ENCODE measurements around the gene JCAD. TPM values are rescaled to one million over a fixed set of nuclear protein-coding genes. Genes with fewer than 3 reads are reported as not detected.

The JCAD gene
- total and polyA plus RNA-seq, 2 of the 8 experiments (the other 6 are each of a cell fraction or from before 2014, with no cell fraction given), result 0.56 to 5.2 TPM

DNA sequence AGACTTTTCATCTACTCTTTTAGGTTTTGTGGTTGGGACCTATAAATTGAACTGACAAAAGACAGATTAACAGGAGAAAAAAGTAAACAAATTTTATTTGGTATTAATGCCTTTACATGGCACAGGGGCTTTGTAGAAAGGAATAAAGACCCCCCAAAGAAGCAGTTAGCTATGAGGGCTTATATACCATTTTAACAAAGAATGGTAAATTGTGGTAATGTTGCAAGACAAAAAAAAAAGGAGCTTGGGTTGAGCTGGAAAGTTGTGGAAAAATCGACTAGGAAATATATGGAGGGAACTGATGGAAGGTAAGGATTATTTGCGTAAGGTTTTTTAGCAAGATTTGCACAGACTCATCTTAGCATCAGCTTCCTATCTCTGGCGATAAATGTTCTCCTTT lies 84.6 kb downstream of the JCAD start:
- Histone ChIP-seq H3K4ac (replicated peaks; ENCODE audit: insufficient read length, low read depth, low read length) (no peak overlapping the region), H3K18ac (ENCODE audit: extremely low read depth, low read length) (no peak overlapping the region), H4K5ac (ENCODE audit: insufficient read length, low read depth, low read length) (no peak overlapping the region), H3K14ac (ENCODE audit: insufficient read length) (no peak overlapping the region), H3K36me3 (ENCODE audit: control insufficient read depth in 2 of 4, insufficient read depth in 4 of 4, low read length in 3 of 4) (no peaks in the 10 kb centered on the region), H3K9ac (replicated peaks in 1 of 4; ENCODE audit: extremely low read depth in 1 of 4, low read depth in 3 of 4, low read length in 3 of 4) (no peak overlapping the region), H3K23me2 (ENCODE audit: low read depth, low read length) (no peaks in the 10 kb centered on the region; the same call in 1 of the 2 replicates), H3K27me3 (replicated peaks in 1 of 4; ENCODE audit: control insufficient read depth in 3 of 4, extremely low read depth in 1 of 4, insufficient read depth in 3 of 4, low read length in 3 of 4) (no peaks in the 10 kb centered on the region), H2AK5ac (ENCODE audit: low read depth, low read length) (no peak overlapping the region), H3K79me1 (ENCODE audit: low read depth, low read length) (no peaks in the 10 kb centered on the region), H3K4me2 (ENCODE audit: insufficient read depth in 1 of 2, low read depth in 2 of 2, low read length in 2 of 2) (no peak overlapping the region), H2BK20ac (ENCODE audit: low read length) (no peak overlapping the region), H3K27ac (ENCODE audit: low read depth, low read length) (no peak overlapping the region), H3K23ac (ENCODE audit: insufficient read length) (no peak overlapping the region), H2AFZ (ENCODE audit: low read length) (no peak overlapping the region), H2BK5ac (ENCODE audit: low read depth, low read length) (no peak overlapping the region), H2BK15ac (ENCODE audit: low read length) (no peak overlapping the region), H4K91ac (replicated peaks; ENCODE audit: insufficient read length, low read length) (no peak overlapping the region), H3K4me1 (replicated peaks in 1 of 4; ENCODE audit: control insufficient read depth in 3 of 4, insufficient read depth in 4 of 4, low read length in 3 of 4) (no peaks in the 10 kb centered on the region), H3K79me2 (ENCODE audit: control insufficient read depth in 1 of 2, insufficient read depth in 2 of 2, low read length in 2 of 2) (no peaks in the 10 kb centered on the region), H3K9me3 (ENCODE audit: insufficient read depth in 2 of 2, low read depth in 1 of 2, low read length in 1 of 2) (no peaks in the 10 kb centered on the region), H3K4me3 (ENCODE audit: extremely low read depth in 1 of 4, insufficient read depth in 2 of 4, low read depth in 3 of 4, low read length in 4 of 4) (no peak overlapping the region), H4K20me1 (replicated peaks in 1 of 2; ENCODE audit: control insufficient read depth in 1 of 2, insufficient read depth in 2 of 2, low read length in 2 of 2) (no peaks in the 10 kb centered on the region), H4K8ac (ENCODE audit: extremely low read depth, insufficient read depth, low read length) (no peak overlapping the region), H2BK12ac (ENCODE audit: low read depth, low read length) (no peak overlapping the region), H2BK120ac (replicated peaks; ENCODE audit: low read depth, low read length) (no peak overlapping the region), H3K56ac (replicated peaks; ENCODE audit: insufficient read length, low read depth, low read length) (no peak overlapping the region)
- POLR2A ChIA-PET (ENCODE audit: partially characterized antibody), result no interaction called here
- FAIRE-seq (no peak), DNase-seq (ENCODE audit: low read depth in 1 of 2, low spot score in 2 of 2) (no peak)
- CTCF ChIA-PET (ENCODE audit: partially characterized antibody), result no interaction called here
- TF ChIP-seq CHD2 (IDR thresholded peaks at IDR 0.05; ENCODE audit: low read length) (no peak), RAD21 (IDR thresholded peaks at IDR 0.05 in 1 of 2, conservative IDR thresholded peaks at IDR 0.05 in 1 of 2; ENCODE audit: low read depth in 2 of 2, low read length in 2 of 2) (no peak), CBX5 (IDR thresholded peaks at IDR 0.05; ENCODE audit: low read depth, low read length) (no peak), SP4 (IDR thresholded peaks at IDR 0.05; ENCODE audit: low read length) (no peak), TEAD4 (IDR thresholded peaks at IDR 0.05; ENCODE audit: low read depth, low read length) (no peak), ASH2L (IDR thresholded peaks at IDR 0.05; ENCODE audit: low read length) (no peak), CTBP2 (IDR thresholded peaks at IDR 0.05; ENCODE audit: borderline replicate concordance, insufficient read depth, insufficient read length, low read length) (no peak), POLR2A (IDR thresholded peaks at IDR 0.05; ENCODE audit: control extremely low read depth in 1 of 2, low read depth in 2 of 2, low read length in 2 of 2) (no peak), RNF2 (IDR thresholded peaks at IDR 0.05; ENCODE audit: borderline replicate concordance, low read depth, low read length, missing control alignments, poor library complexity, severe bottlenecking) (no peak), BACH1 (IDR thresholded peaks at IDR 0.05; ENCODE audit: low read length) (no peak), SIRT6 (IDR thresholded peaks at IDR 0.05; ENCODE audit: low read length) (no peak), GTF2F1 (IDR thresholded peaks at IDR 0.05; ENCODE audit: borderline replicate concordance, low read depth, low read length) (no peak)
- TF ChIP-seq, protein P1, sequence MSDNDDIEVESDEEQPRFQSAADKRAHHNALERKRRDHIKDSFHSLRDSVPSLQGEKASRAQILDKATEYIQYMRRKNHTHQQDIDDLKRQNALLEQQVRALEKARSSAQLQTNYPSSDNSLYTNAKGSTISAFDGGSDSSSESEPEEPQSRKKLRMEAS (IDR thresholded peaks at IDR 0.05), result no peak
- WGBS, 2 experiments (ENCODE audit: extremely low coverage in 1 of 2, insufficient coverage in 1 of 2, insufficient read length in 1 of 2, insufficient replicate concordance in 2 of 2, low coverage in 1 of 2, low lambda C conversion rate in 2 of 2, missing lambda C conversion rate in 1 of 2), result 94% methylated on average over 3 of the region's 3 CpGs; no CpG with 5 or more reads in 1 of the 2 experiments
